NCI-H82 (cell line): ENCODE data around the gene LCORL.
"Not testable (repeated sequence)": the region's sequence is repeated elsewhere in the genome, so short reads cannot be mapped to it uniquely, and the experiment has no call there.

Experiments
- DNase-seq: peaks from one replicate; lab custom pipeline; 2025; lab: John Stamatoyannopoulos, UW

LCORL gene

GRCh38 chr4:18021720-18022571 lies at the start of gene LCORL:
LCORL (minus strand) TSS chr4:18021755; CDS start chr4:18021751, 4 bp downstream.
- peak; percentile 99 for DNase-seq

GRCh38 chr4:18069810-18070209 lies 48.3 kb upstream of the LCORL start:
- no peak for DNase-seq

GRCh38 chr4:18067031-18067430 lies 45.5 kb upstream of the LCORL start:
- DNase-seq: no peak

GRCh38 chr4:18063079-18063478 lies 41.5 kb upstream of the LCORL start:
- no peak for DNase-seq

- no peak for DNase-seq
Observed at GRCh38 chr4:18057821-18058533, 36.4 kb upstream of the LCORL start.

- DNase-seq: no peak
Observed at GRCh38 chr4:18056030-18056429, 34.5 kb upstream of the LCORL start.

GRCh38 chr4:18052158-18052557 lies 30.6 kb upstream of the LCORL start:
- no peak for DNase-seq

GRCh38 chr4:18051281-18051680 lies 29.7 kb upstream of the LCORL start:
- no peak for DNase-seq

GRCh38 chr4:18050448-18050847 lies 28.9 kb upstream of the LCORL start:
- DNase-seq: no peak

GRCh38 chr4:18049446-18049845 lies 27.9 kb upstream of the LCORL start:
- DNase-seq: no peak

- DNase-seq: peak; percentile 8
Observed at GRCh38 chr4:18042754-18043153, 21.2 kb upstream of the LCORL start.

GRCh38 chr4:18042012-18042411 lies 20.5 kb upstream of the LCORL start:
- no peak for DNase-seq

GRCh38 chr4:18041114-18041513 lies 19.6 kb upstream of the LCORL start:
- DNase-seq: no peak

GRCh38 chr4:18039113-18039512 lies 17.6 kb upstream of the LCORL start:
- no peak for DNase-seq

GRCh38 chr4:18036369-18036768 lies 14.8 kb upstream of the LCORL start:
- not testable (repeated sequence) for DNase-seq

GRCh38 chr4:18034099-18034498 lies 12.5 kb upstream of the LCORL start:
- no peak for DNase-seq

GRCh38 chr4:18033111-18034085 lies 11.8 kb upstream of the LCORL start:
- DNase-seq: no peak

GRCh38 chr4:18025288-18025687 lies 3.7 kb upstream of the LCORL start:
- DNase-seq: no peak

GRCh38 chr4:18022572-18023050 lies 1.1 kb upstream of the LCORL start:
- DNase-seq: peak; percentile 89

GRCh38 chr4:18021470-18021719 lies 160 bp downstream of the LCORL start:
- no peak for DNase-seq

- peak; percentile 90 for DNase-seq
Observed at GRCh38 chr4:18020671-18021469, 685 bp downstream of the LCORL start.
